Urinary bladder (tissue), 4 donors: ENCODE data around the gene SLC5A2. TPM values are rescaled to one million over a fixed set of nuclear protein-coding genes. Genes with fewer than 3 reads are reported as not detected.

Source experiments
- DNase-seq: peaks from one replicate; pipeline ENCODE4 v3.0.0-alpha.2; 2015; ENCODE audit errors: extremely low spot score
- H3K27ac ChIP-seq: one replicate; pipeline ENCODE4 v1.5.1; 2013; ENCODE audit warnings: low read depth, mild to moderate bottlenecking, moderate library complexity
- H3K36me3 ChIP-seq: one replicate; pipeline ENCODE4 v1.6.1; 2013; ENCODE audit warnings: mild to moderate bottlenecking, moderate library complexity; ENCODE audit not compliant: insufficient read depth
- H3K4me1 ChIP-seq: one replicate; pipeline ENCODE4 v1.6.1; 2013; ENCODE audit warnings: mild to moderate bottlenecking, moderate library complexity; ENCODE audit not compliant: insufficient read depth
- H3K4me3 ChIP-seq: one replicate; pipeline ENCODE4 v1.5.1; 2013; ENCODE audit warnings: low read depth, low read length
- WGBS: extraction: QIAGEN DNeasy Blood & Tissue Kit; methylation state at CpG from one replicate; pipeline ENCODE4 v1.1.7; 2013; 5-methylcytosine and 5-hydroxymethylcytosine counted together
- polyA plus RNA-seq: library from polyadenylated mRNA; stranded (reverse); fragments of 200-250 nt; gene quantifications from one replicate; pipeline ENCODE4 v1.2.3, GENCODE V29; 2013
- total RNA-seq: library from RNA; depleted of rRNA; stranded (reverse); fragments of >200 nt; gene quantifications from one replicate; pipeline ENCODE4 v1.2.3, GENCODE V29; 2014
- donor health status: healthy with polysubstance abuse.
- donor health status: healthy.

Gene SLC5A2
- total and polyA plus RNA-seq, 2 donors: 0.42 to 2.8 TPM

DNA sequence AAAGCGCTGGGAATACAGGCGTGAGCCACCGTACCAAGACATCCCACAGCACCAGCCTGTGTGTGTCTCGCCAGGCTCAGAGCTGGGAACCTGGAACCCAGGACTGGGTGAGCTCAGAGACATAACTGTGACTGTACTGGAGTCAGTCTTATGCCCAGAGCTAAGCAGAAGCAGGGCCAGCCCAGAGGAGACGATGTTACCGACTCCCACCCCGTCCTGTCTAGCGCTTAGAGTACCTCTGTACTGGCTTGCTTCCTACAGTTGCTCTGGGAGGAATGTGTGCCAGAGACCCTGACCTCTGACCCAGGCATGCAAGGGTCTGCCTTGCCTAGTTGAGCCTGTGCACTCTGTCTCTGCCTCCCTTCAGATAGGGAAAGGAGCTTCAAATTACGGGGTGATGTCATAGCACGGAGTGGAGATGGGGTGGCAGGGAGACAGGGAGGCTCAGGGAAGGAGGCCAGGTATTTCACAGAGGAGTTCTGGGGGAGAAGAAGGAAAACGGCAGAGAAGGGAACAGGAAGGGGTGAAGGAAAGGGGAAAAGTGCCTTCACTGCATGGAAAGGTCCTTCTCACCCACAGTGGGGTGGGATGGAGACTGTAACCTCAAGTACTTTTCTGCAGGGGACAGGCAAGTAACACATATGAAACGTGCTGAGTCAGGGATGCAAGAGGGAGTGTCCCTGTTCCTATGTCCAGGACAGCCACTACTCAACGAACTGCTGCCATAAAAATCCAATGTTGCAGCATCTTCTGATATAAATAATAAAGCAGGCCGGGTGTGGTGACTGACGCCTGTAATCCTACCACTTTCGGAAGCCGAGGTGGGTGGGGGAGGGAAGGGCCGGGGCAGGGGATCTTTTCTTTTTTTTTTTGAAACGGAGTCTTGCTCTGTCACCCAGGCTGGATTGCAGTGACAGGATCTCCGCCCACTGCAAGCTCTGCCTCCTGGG lies 29.4 kb upstream of the SLC5A2 start:
- H3K4me1 ChIP-seq: peaks cover 5% of the 10 kb centered on the region
- DNase-seq: no peak
- H3K4me3 ChIP-seq: no peak overlapping the region
- no peak overlapping the region for H3K27ac ChIP-seq
- H3K36me3 ChIP-seq: no peaks in the 10 kb centered on the region
- 45% methylated on average over 20 of the region's 20 CpGs for whole genome bisulfite sequencing

DNA sequence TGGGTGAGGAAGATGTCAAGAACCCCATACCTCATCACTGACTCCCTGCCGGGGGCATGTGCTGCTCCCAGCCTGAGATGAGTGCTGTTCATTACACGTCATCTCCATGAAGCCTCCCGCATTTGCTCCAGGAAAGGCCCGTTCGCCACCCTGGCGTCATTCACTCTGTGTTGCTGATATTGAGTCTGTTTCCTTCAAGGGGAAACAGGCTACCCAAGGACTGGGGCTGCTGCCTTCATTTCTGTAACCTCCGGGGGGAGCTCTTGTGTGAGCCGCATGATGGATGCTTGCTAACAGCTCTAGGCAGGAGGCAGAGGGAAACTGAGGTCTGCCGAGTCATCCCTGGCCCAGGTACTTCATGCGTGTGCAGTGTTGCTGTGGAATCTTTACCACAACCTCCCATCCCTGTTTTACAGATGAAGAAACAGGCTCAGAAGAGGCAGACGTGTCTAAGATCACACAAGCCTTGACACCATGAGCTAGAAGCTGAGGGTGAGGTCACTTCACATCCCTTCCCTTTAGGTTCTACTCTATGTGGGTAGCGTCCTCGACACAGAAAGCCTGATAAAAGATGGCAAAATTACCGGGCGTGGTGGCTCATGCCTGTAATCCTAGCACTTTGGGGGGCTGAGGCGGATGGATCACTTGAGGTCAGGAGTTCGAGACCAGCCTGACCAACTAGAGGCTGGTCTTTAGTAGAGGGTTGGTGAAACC lies 27.2 kb upstream of the SLC5A2 start:
- WGBS: 75% methylated on average over 17 of the region's 17 CpGs
- no peak for DNase-seq
- no peak overlapping the region for H3K27ac ChIP-seq
- H3K4me3 ChIP-seq: no peak overlapping the region
- peaks cover 5% of the 10 kb centered on the region for H3K4me1 ChIP-seq
- H3K36me3 ChIP-seq: no peaks in the 10 kb centered on the region

DNA sequence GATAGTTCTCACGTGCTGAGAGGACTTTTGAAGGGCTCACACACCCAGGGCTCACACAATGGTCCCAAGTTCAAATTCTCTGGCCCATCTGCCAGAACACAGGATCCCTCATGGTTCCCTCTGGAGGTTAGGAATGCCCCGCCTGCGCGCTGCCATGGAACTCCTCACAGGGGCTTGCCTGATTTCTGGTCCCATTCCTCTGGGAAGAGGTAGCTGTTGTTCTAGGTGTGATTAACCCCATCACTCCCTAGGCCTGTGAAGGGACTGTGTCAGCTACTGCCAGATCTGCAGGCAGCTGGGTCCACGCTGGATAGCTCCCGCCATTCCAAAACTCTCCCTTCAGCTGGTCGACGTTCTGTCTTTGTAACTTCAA lies 25.9 kb upstream of the SLC5A2 start:
- no peak overlapping the region for H3K4me3 ChIP-seq
- no peak overlapping the region for H3K27ac ChIP-seq
- peaks cover 5% of the 10 kb centered on the region for H3K4me1 ChIP-seq
- peaks cover 1% of the 10 kb centered on the region for H3K36me3 ChIP-seq
- DNase-seq: no peak
- 72% methylated on average over 8 of the region's 8 CpGs for WGBS

DNA sequence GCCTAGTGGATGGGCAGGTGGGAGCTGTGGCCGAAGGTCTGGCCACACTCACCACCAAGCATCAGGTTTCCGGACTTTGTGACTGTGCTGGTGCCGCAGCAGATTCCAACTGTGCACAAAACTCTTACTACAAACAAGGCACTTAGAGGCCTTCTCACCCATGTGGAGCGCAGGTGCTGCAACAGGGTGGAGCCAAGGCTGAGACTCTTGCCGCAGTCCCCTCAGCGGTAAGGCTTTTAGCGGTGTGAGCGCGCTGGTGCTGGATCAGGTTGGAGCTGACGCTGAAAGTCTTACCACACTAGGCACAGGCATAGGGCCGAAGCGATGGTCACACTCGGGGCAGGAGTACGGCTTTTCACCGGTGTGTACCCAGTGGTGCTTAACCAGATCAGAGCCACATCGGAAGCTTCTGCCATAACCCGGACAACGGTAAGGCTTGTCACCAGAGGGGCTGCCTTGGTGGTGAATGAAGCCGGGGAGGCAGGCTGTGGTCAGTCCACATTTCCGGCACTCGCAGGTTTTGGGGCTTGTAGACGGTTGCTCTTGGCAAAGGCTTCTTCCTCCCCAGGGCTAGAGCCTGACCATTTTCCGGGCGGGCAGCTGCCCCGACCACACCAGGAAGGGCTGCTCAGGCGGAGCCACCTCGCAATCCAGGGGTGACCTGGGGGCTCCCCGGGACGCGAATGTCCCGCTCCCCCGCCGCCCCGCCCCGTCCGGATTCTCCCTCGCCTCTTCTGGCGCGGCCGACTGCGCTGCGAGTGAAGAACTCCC lies 24.7 kb upstream of the SLC5A2 start:
- 1% methylated on average over 42 of the region's 42 CpGs for WGBS
- H3K27ac ChIP-seq: peak overlapping the region; percentile 90
- peaks cover 2% of the 10 kb centered on the region for H3K4me1 ChIP-seq
- DNase-seq: no peak
- H3K4me3 ChIP-seq: peak overlapping the region; percentile 62
- H3K36me3 ChIP-seq: peaks cover 4% of the 10 kb centered on the region

DNA sequence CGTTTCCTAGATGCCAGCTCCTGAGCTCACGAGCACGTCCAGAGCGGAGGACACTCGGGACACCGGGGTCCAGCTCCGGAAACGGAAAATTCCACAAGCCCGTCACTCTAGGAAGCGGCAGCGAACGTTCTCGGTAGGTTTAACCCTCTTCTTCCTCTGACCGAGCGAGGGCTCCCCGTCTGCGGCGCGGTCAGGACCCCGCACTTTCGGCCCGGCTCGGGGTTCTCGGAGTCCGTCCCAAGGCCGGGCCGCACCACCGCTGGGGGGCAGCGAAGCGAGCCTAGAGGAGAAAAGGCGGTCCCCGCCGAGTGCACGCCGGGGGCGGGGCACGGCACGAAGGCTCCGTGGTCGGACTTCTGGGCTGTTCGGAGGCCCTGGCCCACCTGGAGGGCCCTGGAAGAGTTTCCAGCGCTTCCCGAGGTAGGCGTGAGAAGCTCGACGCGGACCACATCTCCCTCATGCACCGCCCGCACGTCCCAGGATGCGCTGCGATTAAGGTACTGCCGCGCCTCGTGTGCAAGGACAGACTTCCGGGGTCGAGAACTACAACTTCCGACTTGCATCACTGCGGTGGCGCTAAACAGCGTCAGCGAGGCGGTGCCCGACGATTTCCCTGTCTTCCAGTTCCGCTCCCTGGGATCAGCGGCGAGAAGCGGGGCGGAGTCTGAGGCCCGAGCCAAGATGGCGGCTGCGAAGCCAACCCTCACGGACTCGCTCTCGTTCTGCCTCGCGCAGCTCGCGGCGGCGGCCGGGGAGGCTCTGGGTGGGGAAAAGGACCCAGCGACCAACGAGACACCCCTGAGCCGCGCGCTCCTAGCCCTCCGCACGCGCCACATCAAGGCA lies 23.9 kb upstream of the SLC5A2 start, which contains the start of gene ARMC5:
ARMC5 (plus strand) TSS at position 658 of the 843 bp plus-strand sequence; CDS start at position 682, 24 bp downstream.
- WGBS: under 1% methylated on average over 91 of the region's 91 CpGs
- H3K4me1 ChIP-seq: peaks cover 2% of the 10 kb centered on the region
- peaks cover 4% of the 10 kb centered on the region for H3K36me3 ChIP-seq

DNA sequence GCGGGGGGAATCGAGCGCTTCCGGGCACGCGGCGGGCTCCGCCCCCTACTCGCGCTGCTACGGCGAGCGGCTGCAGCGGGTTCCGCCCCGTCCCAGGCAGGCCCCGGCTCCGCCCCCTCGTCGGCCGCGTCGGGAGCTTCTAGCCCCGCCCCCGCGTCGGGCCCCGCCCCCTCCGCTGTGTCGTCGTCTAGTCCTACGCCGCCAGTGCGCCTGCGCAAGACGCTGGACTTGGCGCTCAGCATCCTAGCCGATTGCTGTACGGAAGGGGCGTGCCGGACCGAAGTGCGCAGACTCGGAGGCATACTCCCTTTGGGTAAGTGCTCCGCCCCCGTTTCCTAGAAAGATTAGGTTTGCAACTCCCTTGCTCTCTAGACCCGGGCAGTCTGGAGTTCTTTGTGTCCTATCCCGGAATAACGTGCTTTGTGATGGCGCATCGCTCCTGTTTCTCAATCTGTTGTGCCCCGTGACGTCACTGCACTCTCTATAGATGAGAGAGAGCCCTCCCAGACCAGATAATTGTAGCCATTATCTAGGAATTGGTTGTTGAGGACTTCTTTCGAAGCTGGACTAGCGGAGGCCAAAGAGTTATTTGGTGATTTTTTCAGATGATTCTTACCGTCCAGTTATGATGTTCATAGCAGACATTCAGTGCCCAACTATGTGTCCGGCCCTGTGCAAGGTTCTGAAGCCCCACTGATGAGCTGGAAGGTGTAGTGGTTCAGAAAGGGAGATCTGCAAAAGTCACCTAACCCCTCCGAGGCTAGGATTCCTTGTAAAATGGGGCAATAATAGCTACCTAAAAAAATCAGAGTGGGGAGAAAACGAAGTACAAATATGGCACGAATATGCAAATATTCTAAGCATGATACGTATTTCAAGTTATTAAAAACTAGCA lies 23.0 kb upstream of the SLC5A2 start:
- peak; percentile 98 for DNase-seq
- Histone ChIP-seq H3K4me1 (peaks cover 2% of the 10 kb centered on the region), H3K4me3 (peak overlapping the region; percentile 62), H3K36me3 (peaks cover 4% of the 10 kb centered on the region), H3K27ac (peak overlapping the region; percentile 100)
- WGBS: 1% methylated on average over 61 of the region's 61 CpGs

More for the DNA sequence above, 23.9 kb upstream of the SLC5A2 start, which contains the start of gene ARMC5:
- Histone ChIP-seq H3K4me3 (peak within 1 kb of the TSS; percentile 62), H3K27ac (peak within 1 kb of the TSS; percentile 100)
- DNase-seq: peak; percentile 96

DNA sequence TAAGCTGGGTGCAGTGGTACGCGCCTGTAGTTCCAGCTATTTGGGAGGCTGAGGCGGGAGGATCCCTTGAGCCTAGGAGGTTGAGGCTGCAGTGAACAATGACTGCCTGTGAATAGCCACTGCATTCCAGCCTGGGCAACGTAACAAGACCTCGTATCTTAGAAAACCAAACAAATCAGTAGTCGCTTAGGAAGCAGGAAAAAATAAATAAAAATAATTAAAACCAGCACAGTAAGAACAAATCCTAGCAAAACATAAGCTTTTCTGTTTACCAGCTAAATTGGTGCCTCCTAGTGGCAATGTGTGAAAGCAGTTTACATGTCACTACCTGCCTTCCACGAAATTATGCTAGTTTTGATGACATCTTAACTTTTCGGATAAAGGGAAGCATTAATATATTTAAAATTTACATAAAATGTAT lies 22.3 kb upstream of the SLC5A2 start:
- peaks cover 4% of the 10 kb centered on the region for H3K36me3 ChIP-seq
- no peak overlapping the region for H3K27ac ChIP-seq
- peak overlapping the region; percentile 27 for H3K4me3 ChIP-seq
- H3K4me1 ChIP-seq: peaks cover 2% of the 10 kb centered on the region
- 42% methylated on average over 8 of the region's 8 CpGs for WGBS
- DNase-seq: no peak

DNA sequence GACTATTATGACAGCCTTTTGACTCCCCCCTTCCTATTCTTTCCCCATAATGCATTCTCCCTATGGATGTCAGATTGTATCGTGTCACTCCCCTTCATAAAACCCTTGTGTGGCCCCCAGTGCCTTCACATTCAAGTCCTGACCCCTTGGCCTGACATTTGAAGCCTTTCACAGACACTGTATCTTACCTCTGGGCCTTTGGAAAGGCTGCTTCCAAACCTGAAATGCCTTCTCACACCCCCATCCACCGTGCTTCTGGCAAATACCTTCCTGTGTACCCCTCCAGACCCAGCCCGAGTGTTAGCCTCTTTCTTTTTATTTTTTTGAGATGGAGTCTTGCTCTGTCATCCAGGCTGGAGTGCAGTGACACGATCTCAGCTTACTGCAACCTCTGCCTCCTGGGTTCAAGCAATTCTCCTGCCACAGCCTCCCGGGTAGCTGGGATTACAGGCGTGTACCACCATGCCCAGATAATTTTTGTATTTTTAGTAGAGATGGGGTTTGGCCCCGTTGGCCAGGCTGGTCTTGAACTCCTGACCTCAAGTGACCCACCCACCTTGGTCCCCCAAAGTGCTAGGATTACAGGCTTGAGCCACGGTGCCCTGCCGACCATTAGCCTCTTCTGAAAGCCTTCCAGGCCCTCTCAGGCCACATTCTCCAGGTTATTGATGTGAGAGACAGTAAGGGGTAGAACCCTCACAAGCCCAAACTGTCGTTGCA lies 21.6 kb upstream of the SLC5A2 start:
- Histone ChIP-seq H3K27ac (no peak overlapping the region), H3K4me1 (peaks cover 2% of the 10 kb centered on the region), H3K36me3 (peaks cover 4% of the 10 kb centered on the region), H3K4me3 (no peak overlapping the region)
- DNase-seq: no peak
- WGBS: 90% methylated on average over 10 of the region's 10 CpGs

DNA sequence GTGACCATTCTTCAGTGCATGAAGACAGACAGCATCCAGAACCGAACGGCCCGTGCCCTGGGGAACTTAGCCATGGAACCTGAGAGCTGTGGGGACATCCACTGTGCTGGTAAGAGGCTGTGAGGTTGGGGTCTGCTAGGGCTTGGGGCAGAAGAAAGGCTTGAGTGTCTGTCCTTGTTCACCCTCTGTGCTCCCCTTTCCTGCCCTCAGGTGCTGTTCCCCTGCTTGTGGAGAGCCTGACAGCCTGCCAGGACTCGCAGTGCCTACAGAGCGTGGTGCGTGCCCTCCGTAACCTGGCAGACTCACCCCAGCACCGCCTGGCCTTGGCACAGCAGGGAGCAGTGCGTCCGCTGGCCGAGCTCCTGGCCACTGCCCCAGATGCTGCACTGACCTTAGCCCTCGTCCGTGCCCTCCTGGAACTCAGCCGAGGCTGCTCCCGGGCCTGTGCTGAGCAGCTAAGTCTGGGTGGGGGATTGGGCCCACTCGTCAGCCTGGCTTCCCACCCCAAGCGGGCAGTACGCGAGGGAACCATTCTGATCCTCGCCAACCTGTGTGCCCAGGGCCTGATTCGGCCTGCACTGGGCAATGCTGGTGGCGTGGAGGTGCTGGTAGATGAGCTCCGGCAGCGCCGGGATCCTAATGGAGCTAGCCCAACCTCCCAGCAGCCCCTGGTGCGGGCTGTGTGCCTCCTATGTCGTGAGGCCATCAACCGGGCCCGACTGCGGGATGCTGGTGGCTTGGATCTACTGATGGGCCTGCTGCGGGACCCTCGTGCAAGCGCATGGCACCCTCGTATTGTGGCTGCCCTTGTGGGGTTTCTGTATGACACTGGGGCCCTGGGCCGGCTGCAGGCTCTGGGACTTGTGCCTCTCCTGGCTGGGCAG lies 20.8 kb upstream of the SLC5A2 start:
- H3K27ac ChIP-seq: no peak overlapping the region
- peaks cover 4% of the 10 kb centered on the region for H3K36me3 ChIP-seq
- DNase-seq: no peak
- WGBS: 93% methylated on average over 35 of the region's 35 CpGs
- no peak overlapping the region for H3K4me3 ChIP-seq
- peaks cover under 1% of the 10 kb centered on the region for H3K4me1 ChIP-seq

DNA sequence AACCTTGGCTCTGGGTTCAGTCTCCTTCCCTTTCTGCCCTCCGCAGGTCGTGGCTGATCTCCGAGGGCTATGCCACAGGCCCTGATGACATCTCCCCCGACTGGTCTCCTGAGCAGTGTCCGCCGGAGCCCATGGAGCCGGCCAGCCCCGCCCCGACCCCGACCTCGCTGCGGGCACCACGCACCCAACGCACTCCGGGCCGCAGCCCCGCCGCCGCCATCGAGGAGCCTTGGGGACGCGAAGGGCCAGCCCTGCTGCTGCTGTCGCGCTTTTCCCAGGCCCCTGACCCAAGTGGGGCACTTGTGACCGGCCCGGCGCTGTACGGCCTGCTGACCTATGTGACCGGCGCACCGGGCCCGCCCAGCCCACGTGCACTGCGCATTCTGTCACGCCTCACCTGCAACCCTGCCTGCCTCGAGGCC lies 18.6 kb upstream of the SLC5A2 start:
- no peaks in the 10 kb centered on the region for H3K4me1 ChIP-seq
- 96% methylated on average over 36 of the region's 36 CpGs for WGBS
- H3K4me3 ChIP-seq: no peak overlapping the region
- no peak for DNase-seq
- peaks cover 4% of the 10 kb centered on the region for H3K36me3 ChIP-seq
- no peak overlapping the region for H3K27ac ChIP-seq
